Measurements from ENCODE around the gene IHH. TPM values are rescaled to one million over a fixed set of nuclear protein-coding genes. Genes with fewer than 3 reads are reported as not detected.

IHH gene
- total and polyA plus RNA-seq, 2 of the 8 experiments (the other 6 are each of a cell fraction or from before 2014, with no cell fraction given): 0.03 TPM; not detected in 1

GRCh38 chr2:219042157-219042556 is 18.6 kb downstream of the IHH start:
- no peak overlapping the region for H3K27ac ChIP-seq (ENCODE audit: low read depth, low read length)
- TF ChIP-seq GABPA (IDR thresholded peaks at IDR 0.05; ENCODE audit: borderline replicate concordance, insufficient read depth, low read length) (no peak), KDM1A (IDR thresholded peaks at IDR 0.05; ENCODE audit: borderline replicate concordance, low read length) (no peak), SRF (IDR thresholded peaks at IDR 0.05; ENCODE audit: low read depth, low read length) (no peak), BRCA1 (IDR thresholded peaks at IDR 0.05; ENCODE audit: low read depth, low read length) (no peak), CEBPB (IDR thresholded peaks at IDR 0.05; ENCODE audit: low read depth, low read length) (no peak), SP4 (IDR thresholded peaks at IDR 0.05; ENCODE audit: low read length) (no peak), EGR1 (IDR thresholded peaks at IDR 0.05; ENCODE audit: borderline replicate concordance, low read depth, low read length) (no peak), E2F6 (IDR thresholded peaks at IDR 0.05) (no peak), TCF12 (IDR thresholded peaks at IDR 0.05; ENCODE audit: low read depth, low read length) (no peak), POU5F1 (IDR thresholded peaks at IDR 0.05; ENCODE audit: low read depth, low read length) (no peak), KDM5A (IDR thresholded peaks at IDR 0.05; ENCODE audit: low read length) (no peak), TBP (IDR thresholded peaks at IDR 0.05; ENCODE audit: low read depth, low read length) (no peak), CBX5 (IDR thresholded peaks at IDR 0.05; ENCODE audit: low read depth, low read length) (no peak), ASH2L (IDR thresholded peaks at IDR 0.05; ENCODE audit: low read length) (no peak), NRF1 (IDR thresholded peaks at IDR 0.05; ENCODE audit: low read depth, low read length) (no peak)

More at GRCh38 chr2:219042157-219042556, 18.6 kb downstream of the IHH start:
- Histone ChIP-seq H3K4ac (replicated peaks; ENCODE audit: insufficient read length, low read depth, low read length) (no peak overlapping the region), H3K4me3 (ENCODE audit: extremely low read depth in 1 of 4, insufficient read depth in 2 of 4, low read depth in 3 of 4, low read length in 4 of 4) (no peak overlapping the region), H4K8ac (ENCODE audit: extremely low read depth, insufficient read depth, low read length) (no peak overlapping the region), H3K14ac (ENCODE audit: insufficient read length) (no peak overlapping the region), H2BK12ac (ENCODE audit: low read depth, low read length) (no peak overlapping the region), H3K27me3 (replicated peaks in 1 of 4; ENCODE audit: control insufficient read depth in 3 of 4, extremely low read depth in 1 of 4, insufficient read depth in 3 of 4, low read length in 3 of 4) (peaks cover 0 to 7% (median 1%) of the 10 kb centered on the region in 4 experiments; a peak in 1 of 7 replicates), H3K79me2 (ENCODE audit: control insufficient read depth in 1 of 2, insufficient read depth in 2 of 2, low read length in 2 of 2) (no peaks in the 10 kb centered on the region), H4K91ac (replicated peaks; ENCODE audit: insufficient read length, low read length) (no peak overlapping the region), H3K36me3 (ENCODE audit: control insufficient read depth in 2 of 4, insufficient read depth in 4 of 4, low read length in 3 of 4) (no peaks in the 10 kb centered on the region), H3K4me1 (replicated peaks in 1 of 4; ENCODE audit: control insufficient read depth in 3 of 4, insufficient read depth in 4 of 4, low read length in 3 of 4) (peaks cover 0 to 3% (median 0%) of the 10 kb centered on the region in 4 experiments; a peak in 1 of 7 replicates), H2AFZ (ENCODE audit: low read length) (peak overlapping the region; percentile 54; the same call in 1 of the 2 replicates), H3K56ac (replicated peaks; ENCODE audit: insufficient read length, low read depth, low read length) (no peak overlapping the region), H2BK120ac (replicated peaks; ENCODE audit: low read depth, low read length) (no peak overlapping the region), H3K23ac (ENCODE audit: insufficient read length) (no peak overlapping the region), H3K79me1 (ENCODE audit: low read depth, low read length) (no peaks in the 10 kb centered on the region), H3K4me2 (ENCODE audit: insufficient read depth in 1 of 2, low read depth in 2 of 2, low read length in 2 of 2) (peak overlapping the region in 1 of 2 experiments; percentile 51; a peak in 1 of 4 replicates), H4K5ac (ENCODE audit: insufficient read length, low read depth, low read length) (no peak overlapping the region), H3K9me3 (ENCODE audit: insufficient read depth in 2 of 2, low read depth in 1 of 2, low read length in 1 of 2) (no peaks in the 10 kb centered on the region), H2AK5ac (ENCODE audit: low read depth, low read length) (no peak overlapping the region), H2BK5ac (ENCODE audit: low read depth, low read length) (no peak overlapping the region), H3K23me2 (ENCODE audit: low read depth, low read length) (no peaks in the 10 kb centered on the region; the same call in 1 of the 2 replicates), H2BK20ac (ENCODE audit: low read length) (no peak overlapping the region), H3K18ac (ENCODE audit: extremely low read depth, low read length) (no peak overlapping the region), H4K20me1 (replicated peaks in 1 of 2; ENCODE audit: control insufficient read depth in 1 of 2, insufficient read depth in 2 of 2, low read length in 2 of 2) (peaks cover 0 to 2% of the 10 kb centered on the region in 2 experiments), H3K9ac (replicated peaks in 1 of 4; ENCODE audit: extremely low read depth in 1 of 4, low read depth in 3 of 4, low read length in 3 of 4) (no peak overlapping the region), H2BK15ac (ENCODE audit: low read length) (no peak overlapping the region)
- WGBS, 2 experiments (ENCODE audit: extremely low coverage in 1 of 2, insufficient coverage in 1 of 2, insufficient read length in 1 of 2, insufficient replicate concordance in 2 of 2, low coverage in 1 of 2, low lambda C conversion rate in 2 of 2, missing lambda C conversion rate in 1 of 2): 89% methylated on average over 4 of the region's 4 CpGs; no CpG with 5 or more reads in 1 of the 2 experiments
- FAIRE-seq (no peak), DNase-seq (ENCODE audit: low read depth in 1 of 2, low spot score in 2 of 2) (no peak)
- ChIA-PET CTCF (ENCODE audit: partially characterized antibody) (interaction anchor here (0.6 to 62.8 kb wide), 14 partner anchors 3 to 327 kb away, joined by 3 to 1777 read pairs (median 7); partner anchors contain the start of genes CFAP65 and IHH), POLR2A (ENCODE audit: partially characterized antibody) (interaction anchor here (1.8 kb wide), 1 partner anchor 11 kb away, joined by 4 read pairs; no protein-coding TSS in a partner anchor)

Data from H1 (cell line).